Vagina (tissue), 2 donors: ENCODE measurements around the gene MTA2. TPM values are rescaled to one million over a fixed set of nuclear protein-coding genes. Genes with fewer than 3 reads are reported as not detected.

ENCODE experiments used
- DNase-seq, 2 donors: peaks; one replicate each; pipeline ENCODE4 v3.0.0-alpha.2; 2017; ENCODE audit errors: extremely low spot score in 2 of 2
- H3K27ac ChIP-seq: fragments of 200-600 bp; sonication (generic); one replicate; pipeline ENCODE4 v1.5.1; 2019
- H3K27me3 ChIP-seq: fragments of 200-600 bp; sonication (generic); one replicate; pipeline ENCODE4 v1.5.1; 2019
- H3K36me3 ChIP-seq, 2 donors: fragments of 200-600 bp; sonication (generic); one replicate each; pipeline ENCODE4 v1.5.1; 2017 to 2019
- H3K4me1 ChIP-seq: fragments of 200-600 bp; sonication (generic); one replicate; pipeline ENCODE4 v1.5.1; 2019
- H3K4me3 ChIP-seq, 2 donors: fragments of 200-600 bp; sonication (generic); 1 replicate in 1 of 2; 2 replicates in 1 of 2; pipeline ENCODE4 v1.5.1; 2016 to 2019
- H3K9me3 ChIP-seq: fragments of 200-600 bp; sonication (generic); one replicate; pipeline ENCODE4 v1.5.1; 2019
- CTCF ChIP-seq, 3 experiments: fragments of 450-650 bp in 2 of 3; fragments of 200-600 bp in 1 of 3; sonication (generic) in 1 of 3; IDR thresholded peaks; one replicate each; pipeline ENCODE4 v1.5.1; 2017 to 2019; ENCODE audit warnings: antibody characterized with exemption in 3 of 3, mild to moderate bottlenecking in 2 of 3, moderate library complexity in 2 of 3
- POLR2A ChIP-seq, 2 donors: fragments of 450-650 bp; IDR thresholded peaks; one replicate each; pipeline ENCODE4 v1.6.1; 2017; ENCODE audit warnings: antibody characterized with exemption in 2 of 2, mild to moderate bottlenecking in 2 of 2, moderate library complexity in 2 of 2
- POLR2AphosphoS5 ChIP-seq, 2 donors: sonication (generic); formaldehyde crosslinking; IDR thresholded peaks; one replicate each; pipeline ENCODE4 v1.9.0; 2017; ENCODE audit warnings: antibody characterized with exemption in 2 of 2, mild to moderate bottlenecking in 2 of 2, low read depth in 1 of 2; ENCODE audit not compliant: insufficient read depth in 1 of 2
- intact Hi-C: fragments of 100-400 bp; cut with DNase I; formaldehyde crosslinking; loops from one replicate; pipeline ENCODE4 v1.15.1; 2023
- microRNA-seq: library from miRNA; unstranded; fragments of <30 nt; microRNA quantifications from one replicate; pipeline ENCODE4, GENCODE V29; 2017; ENCODE audit warnings: borderline number of aligned reads, borderline replicate concordance
- small RNA-seq: library from RNA; depleted of rRNA; stranded (forward); fragments of <200 nt; gene quantifications from one replicate; pipeline ENCODE3, GENCODE V24; 2016
- total RNA-seq: library from RNA; depleted of rRNA; stranded (reverse); fragments of >200 nt; gene quantifications from one replicate; pipeline ENCODE4 v1.2.3, GENCODE V29; 2016

Gene MTA2
- total RNA-seq, 1 donor from 2014 or later = 96.3 TPM

GRCh38 chr11:62543680-62544444 is 57.8 kb downstream of the MTA2 start:
- H3K27me3 ChIP-seq = no peaks in the 10 kb centered on the region
- H3K4me3 ChIP-seq = peak overlapping the region; percentile 99 to 100
- no peak for DNase-seq
- H3K27ac ChIP-seq = peak overlapping the region; percentile 100
- no peaks in the 10 kb centered on the region for H3K36me3 ChIP-seq
- no peaks in the 10 kb centered on the region for H3K9me3 ChIP-seq
- H3K4me1 ChIP-seq = peaks cover 75% of the 10 kb centered on the region
- intact Hi-C loops = loop anchor here (2.0 to 5.0 kb wide), 3 partner anchors 97 to 145 kb away; no protein-coding TSS in a partner anchor
- TF ChIP-seq CTCF (IDR thresholded peaks at IDR 0.05) = no peak
- no peak for TF ChIP-seq POLR2A (IDR thresholded peaks at IDR 0.05)
- no peak for TF ChIP-seq POLR2AphosphoS5 (IDR thresholded peaks at IDR 0.05; ENCODE audit: insufficient read depth in 1 of 2, low read depth in 1 of 2)

Small RNA genes within 50 kb of the gene (microRNA-seq; reads per million reads assigned to microRNA genes)
- 3.4 reads per million for gene MIR6747

Small RNA genes within 50 kb of the gene (small RNA-seq; reads per million reads assigned to genes)
- gene AP001458.1 (not detected), gene EEF1G (not detected), gene MIR6747 (not detected)

Other genes with a start within 250 kb of the MTA2 start
- gene SCGB1A1, start 182.8 kb downstream of the MTA2 start, total RNA-seq = not detected
- gene AHNAK, start 55.1 kb downstream of the MTA2 start, total RNA-seq = 828 TPM
- gene EEF1G, start 28.0 kb downstream of the MTA2 start, total RNA-seq = 1,183 TPM
- 12.0 TPM for gene TUT1, start 10.3 kb downstream of the MTA2 start, total RNA-seq
- 69.0 TPM for gene EML3, start 10.9 kb upstream of the MTA2 start, total RNA-seq
- gene ROM1, start 11.4 kb upstream of the MTA2 start, total RNA-seq = 6.1 TPM
- 41.7 TPM for gene B3GAT3, start 20.1 kb upstream of the MTA2 start, total RNA-seq
- 129 TPM for gene GANAB, start 44.7 kb upstream of the MTA2 start, total RNA-seq
- gene INTS5, start 51.4 kb upstream of the MTA2 start, total RNA-seq = 16.2 TPM
- 44.2 TPM for gene C11orf98, start 63.3 kb upstream of the MTA2 start, total RNA-seq
- gene CSKMT, start 63.4 kb upstream of the MTA2 start, total RNA-seq = 28.7 TPM
- 6.9 TPM for gene UQCC3, start 69.8 kb upstream of the MTA2 start, total RNA-seq
- gene LBHD1, start 70.4 kb upstream of the MTA2 start, total RNA-seq = 6.9 TPM
- 216 TPM for gene UBXN1, start 77.2 kb upstream of the MTA2 start, total RNA-seq
- gene LRRN4CL, start 87.7 kb upstream of the MTA2 start, total RNA-seq = 45.2 TPM
- 74.9 TPM for gene BSCL2, start 105.6 kb upstream of the MTA2 start, total RNA-seq
- gene GNG3, start 105.8 kb upstream of the MTA2 start, total RNA-seq = 2.5 TPM
- 30.7 TPM for gene HNRNPUL2, start 125.6 kb upstream of the MTA2 start, total RNA-seq
- gene TTC9C, start 126.6 kb upstream of the MTA2 start, total RNA-seq = 18.7 TPM
- gene ZBTB3, start 152.3 kb upstream of the MTA2 start, total RNA-seq = 6.1 TPM
- 52.8 TPM for gene POLR2G, start 159.7 kb upstream of the MTA2 start, total RNA-seq
- 24.8 TPM for gene TAF6L, start 169.5 kb upstream of the MTA2 start, total RNA-seq
- gene TMEM179B, start 185.5 kb upstream of the MTA2 start, total RNA-seq = 61.9 TPM
- gene TMEM223, start 190.1 kb upstream of the MTA2 start, total RNA-seq = 19.6 TPM
- 64.1 TPM for gene NXF1, start 203.6 kb upstream of the MTA2 start, total RNA-seq
- 35.6 TPM for gene STX5, start 230.2 kb upstream of the MTA2 start, total RNA-seq
- gene TEX54, start 231.0 kb upstream of the MTA2 start, total RNA-seq = not detected
- gene WDR74, start 237.7 kb upstream of the MTA2 start, total RNA-seq = 51.8 TPM